GM21381 (cell line): ENCODE results near the gene KRT72.

Source experiments
- ATAC-seq: cut with Tn5 transposase; IDR thresholded peaks from one replicate; pipeline ENCODE4 v1.9.1; 2021; ENCODE audit warnings: mild to moderate bottlenecking, moderate library complexity; ENCODE audit not compliant: unreplicated experiment

KRT72 gene

GRCh38 chr12:52551216-52551865 is 49.9 kb downstream of the KRT72 start:
- no peak for ATAC-seq

- no peak for ATAC-seq
These were observed 55.1 kb downstream of the KRT72 start for GRCh38 chr12:52546126-52546525.

DNA sequence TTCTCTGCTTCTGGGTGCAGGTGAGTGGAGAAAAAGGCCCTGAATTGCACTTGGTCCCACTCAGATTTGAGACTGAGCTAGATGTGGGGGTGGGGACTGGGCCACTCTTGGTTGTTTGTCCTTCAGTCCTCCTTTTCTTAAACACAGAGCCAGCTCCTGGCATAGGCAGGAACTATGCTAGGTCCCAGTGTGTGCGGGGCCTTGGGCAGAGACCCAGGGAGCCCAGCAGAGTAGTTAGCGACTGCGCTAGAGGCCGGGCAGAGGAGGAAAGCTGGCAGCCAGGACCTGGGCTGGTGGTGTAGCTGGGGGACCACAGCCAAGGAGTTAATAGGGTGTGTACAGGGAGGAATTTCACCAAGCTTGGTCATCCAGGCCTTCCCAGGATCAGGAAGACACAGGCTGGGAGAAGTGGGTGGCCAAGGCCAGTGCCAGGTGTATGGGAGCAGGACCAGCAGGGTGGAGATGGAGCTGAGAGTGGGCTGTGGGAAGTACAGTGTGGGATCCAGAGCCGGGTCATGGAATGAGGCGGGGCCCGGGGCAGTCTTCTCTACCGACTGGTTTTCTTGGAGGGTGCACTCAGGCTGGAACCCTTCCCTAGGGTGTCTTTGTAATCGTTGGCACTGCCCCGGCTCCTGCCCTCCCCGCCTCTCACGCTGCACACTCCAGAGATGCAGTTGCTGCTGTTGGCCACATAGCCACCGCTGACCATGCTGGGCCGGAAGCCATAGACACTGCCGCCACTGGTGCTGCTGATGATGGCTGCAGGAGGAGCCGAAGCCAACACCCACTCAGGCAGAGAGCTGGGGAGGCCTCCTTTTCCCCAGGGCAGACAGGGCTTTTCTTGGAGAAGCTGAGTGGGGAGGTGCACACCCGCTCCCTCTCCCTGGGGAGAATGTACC is 57.0 kb downstream of the KRT72 start:
- no peak for ATAC-seq

DNA sequence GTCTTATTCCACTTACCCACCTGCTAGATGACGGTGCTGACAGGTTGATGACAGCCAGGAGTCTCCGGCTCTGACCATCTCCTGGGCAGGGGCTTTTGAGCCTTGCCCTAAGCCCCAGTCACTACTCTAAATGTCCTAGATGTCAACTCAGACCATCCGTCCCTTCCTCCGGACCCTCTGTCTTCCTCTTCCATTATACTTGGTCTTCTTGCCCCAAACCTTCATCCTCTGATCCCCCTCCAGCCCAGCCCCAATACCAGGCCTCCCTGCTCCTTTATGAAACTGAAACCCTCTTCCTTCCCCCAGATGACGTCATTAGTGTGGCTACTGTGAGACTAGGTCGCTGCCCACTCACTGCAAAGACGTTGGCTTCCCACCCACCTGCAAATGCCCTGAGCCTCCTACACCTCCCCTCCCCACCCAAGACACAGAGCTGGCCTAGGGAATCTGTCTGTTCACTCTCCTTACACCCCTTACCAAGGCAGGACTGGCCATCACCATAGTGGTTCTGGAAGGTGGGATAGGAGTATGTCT is 58.4 kb downstream of the KRT72 start:
- ATAC-seq: no peak

DNA sequence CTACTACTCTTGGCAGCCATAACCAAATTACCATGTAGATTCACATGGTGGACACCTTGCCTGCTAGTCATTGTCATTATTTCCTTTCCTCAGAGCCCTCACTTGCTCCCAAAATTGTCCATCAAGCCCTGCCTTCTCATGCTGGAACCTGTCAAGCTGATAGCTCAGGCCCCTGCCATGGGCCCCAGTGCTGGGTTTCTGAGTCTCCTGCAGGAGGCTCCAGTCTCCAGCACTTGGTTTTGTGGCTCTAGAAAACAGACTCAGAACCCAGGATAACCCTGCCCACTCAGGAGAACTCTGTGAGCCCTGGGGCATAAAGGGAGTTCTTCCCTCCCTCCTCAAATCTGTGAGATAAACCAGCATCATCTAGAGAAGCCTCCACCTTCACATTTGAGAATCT is 59.1 kb downstream of the KRT72 start:
- no peak for ATAC-seq

- no peak for ATAC-seq
These were observed 59.6 kb downstream of the KRT72 start for GRCh38 chr12:52541709-52542108.

- ATAC-seq: no peak
These were observed 60.7 kb downstream of the KRT72 start for GRCh38 chr12:52540531-52540930.

DNA sequence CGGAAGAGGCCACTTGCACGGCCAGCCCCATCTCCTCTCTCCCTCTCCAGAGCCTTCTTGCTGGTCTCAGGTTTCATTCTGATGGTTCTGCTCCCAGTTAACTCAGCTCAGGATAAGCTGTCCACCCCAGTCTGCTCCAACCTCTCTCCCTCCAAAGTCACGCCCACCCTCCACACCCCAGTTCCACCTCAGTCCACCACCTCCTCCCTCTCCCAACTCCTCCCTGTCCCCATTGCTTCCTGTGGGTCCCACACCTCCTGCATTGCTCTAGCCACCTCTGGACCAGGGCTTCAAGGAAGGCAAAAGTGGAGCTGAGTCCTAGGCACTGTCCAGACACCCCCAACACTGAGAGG is 61.5 kb downstream of the KRT72 start:
- ATAC-seq: no peak

GRCh38 chr12:52539083-52539820 is 62.0 kb downstream of the KRT72 start:
- ATAC-seq: no peak

GRCh38 chr12:52537101-52537500 is 64.2 kb downstream of the KRT72 start:
- ATAC-seq: no peak
